ENCODE results near the gene FPGS.

Gene FPGS

DNA sequence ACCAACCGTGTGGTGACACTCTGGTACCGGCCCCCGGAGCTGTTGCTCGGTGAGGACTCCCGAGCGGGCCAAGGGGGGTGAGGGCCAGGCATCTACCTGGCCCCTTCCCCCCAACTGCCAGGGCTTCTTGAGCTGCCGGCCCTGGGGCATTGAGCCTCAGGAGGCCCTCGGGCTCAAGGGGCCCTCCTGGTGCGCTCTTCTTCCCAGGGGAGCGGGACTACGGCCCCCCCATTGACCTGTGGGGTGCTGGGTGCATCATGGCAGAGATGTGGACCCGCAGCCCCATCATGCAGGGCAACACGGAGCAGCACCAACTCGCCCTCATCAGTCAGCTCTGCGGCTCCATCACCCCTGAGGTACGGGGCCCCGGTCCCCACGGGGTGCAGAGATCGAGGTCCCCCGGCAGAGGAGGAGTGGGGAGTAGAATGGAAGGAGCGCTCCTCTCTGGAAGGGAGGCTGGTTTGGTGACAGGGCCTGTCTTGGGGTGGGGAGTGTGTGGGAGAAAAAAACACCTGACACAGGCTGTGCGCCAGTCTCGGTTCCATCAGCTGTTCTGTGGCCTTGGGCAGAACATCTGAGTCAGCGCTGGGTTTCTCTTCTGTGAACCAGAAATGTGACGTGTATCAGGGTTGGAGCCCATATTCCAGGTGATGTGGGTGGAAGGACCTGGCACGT lies 14.2 kb upstream of the FPGS start:
- DNase-seq (ENCODE audit: low read depth in 2 of 2): no peak

DNA sequence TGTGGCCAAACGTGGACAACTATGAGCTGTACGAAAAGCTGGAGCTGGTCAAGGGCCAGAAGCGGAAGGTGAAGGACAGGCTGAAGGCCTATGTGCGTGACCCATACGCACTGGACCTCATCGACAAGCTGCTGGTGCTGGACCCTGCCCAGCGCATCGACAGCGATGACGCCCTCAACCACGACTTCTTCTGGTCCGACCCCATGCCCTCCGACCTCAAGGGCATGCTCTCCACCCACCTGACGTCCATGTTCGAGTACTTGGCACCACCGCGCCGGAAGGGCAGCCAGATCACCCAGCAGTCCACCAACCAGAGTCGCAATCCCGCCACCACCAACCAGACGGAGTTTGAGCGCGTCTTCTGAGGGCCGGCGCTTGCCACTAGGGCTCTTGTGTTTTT lies 13.5 kb upstream of the FPGS start:
- no peak for DNase-seq (ENCODE audit: low read depth in 2 of 2)

- DNase-seq (ENCODE audit: low read depth in 2 of 2): no peak
These were observed 12.4 kb upstream of the FPGS start for GRCh38 chr9:127790094-127790855.

GRCh38 chr9:127791085-127791484 lies 11.6 kb upstream of the FPGS start:
- no peak for DNase-seq (ENCODE audit: low read depth in 2 of 2)

GRCh38 chr9:127792417-127793031 lies 10.2 kb upstream of the FPGS start:
- no peak for DNase-seq (ENCODE audit: low read depth in 2 of 2)

- no peak for DNase-seq (ENCODE audit: low read depth in 2 of 2)
These were observed 9.5 kb upstream of the FPGS start for GRCh38 chr9:127793093-127793708.

GRCh38 chr9:127794001-127794791 lies 8.5 kb upstream of the FPGS start:
- DNase-seq (ENCODE audit: low read depth in 2 of 2): no peak

DNA sequence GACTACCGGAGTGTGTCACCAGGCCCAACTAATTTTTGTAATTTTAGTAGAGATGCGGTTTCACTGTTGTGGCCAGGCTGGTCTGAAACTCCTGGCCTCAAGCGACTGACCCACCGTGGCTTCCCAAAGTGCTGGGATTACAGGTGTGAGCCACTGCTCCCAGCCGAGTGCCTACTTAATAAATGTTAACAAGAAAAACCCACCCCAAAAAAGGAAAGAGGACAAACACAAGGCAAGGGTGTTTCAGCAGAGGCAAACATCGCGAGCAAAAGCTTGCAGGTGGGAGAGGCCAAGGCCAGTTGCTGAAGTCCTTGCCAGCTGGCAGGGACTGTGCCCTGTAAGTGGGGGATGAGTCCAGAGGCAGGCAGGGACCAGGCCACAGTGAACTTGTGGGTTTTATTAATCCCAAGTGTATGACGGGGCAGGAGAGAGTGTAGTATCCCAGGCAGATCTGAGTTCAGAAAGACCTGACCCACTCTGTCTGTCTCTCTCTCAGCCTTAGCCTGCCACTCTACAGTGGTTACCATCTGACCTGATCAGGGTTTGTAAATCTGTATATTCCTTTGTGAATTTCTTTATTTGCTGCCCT lies 6.4 kb upstream of the FPGS start:
- no peak for DNase-seq (ENCODE audit: low read depth in 2 of 2)

GRCh38 chr9:127796852-127797370 lies 5.8 kb upstream of the FPGS start:
- no peak for DNase-seq (ENCODE audit: low read depth in 2 of 2)

GRCh38 chr9:127801955-127802575 lies 617 bp upstream of the FPGS start:
- DNase-seq (ENCODE audit: low read depth in 2 of 2): no peak

GRCh38 chr9:127803507-127804352 lies 1.0 kb downstream of the FPGS start:
- DNase-seq (ENCODE audit: low read depth in 2 of 2): no peak

DNA sequence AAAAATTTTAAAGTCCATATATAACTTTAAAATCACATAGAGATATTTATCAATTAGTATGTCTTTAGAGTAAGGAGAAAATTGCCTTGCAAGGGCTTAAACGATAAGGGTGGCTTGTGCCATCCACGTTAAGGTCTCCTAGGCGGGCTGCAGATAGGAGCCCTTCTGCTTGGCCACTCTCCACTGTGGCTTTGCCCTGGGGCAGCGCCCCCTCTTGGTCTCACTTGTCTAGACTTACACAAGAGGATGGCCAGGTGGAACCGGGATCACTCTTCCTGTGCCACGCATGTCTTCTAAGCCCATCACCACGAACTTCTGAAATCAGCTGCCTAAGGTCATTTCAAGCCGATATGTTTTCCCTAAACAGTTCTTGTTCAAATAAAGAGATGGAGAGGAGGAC lies 2.9 kb downstream of the FPGS start:
- DNase-seq (ENCODE audit: low read depth in 2 of 2): no peak

DNA sequence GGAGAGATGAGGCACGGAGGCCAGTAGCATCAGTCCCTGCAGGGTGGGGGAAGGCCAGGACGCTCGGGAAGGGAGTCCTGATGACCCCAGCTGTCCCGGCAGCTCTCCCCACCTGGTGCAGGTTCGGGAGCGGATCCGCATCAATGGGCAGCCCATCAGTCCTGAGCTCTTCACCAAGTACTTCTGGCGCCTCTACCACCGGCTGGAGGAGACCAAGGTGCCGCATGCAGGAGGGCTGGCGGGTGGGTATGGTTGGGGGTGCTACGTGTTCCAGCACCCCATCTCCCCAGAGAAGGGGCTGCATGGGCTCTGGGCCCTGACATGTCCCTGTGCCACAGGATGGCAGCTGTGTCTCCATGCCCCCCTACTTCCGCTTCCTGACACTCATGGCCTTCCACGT lies 4.2 kb downstream of the FPGS start:
- no peak for DNase-seq (ENCODE audit: low read depth in 2 of 2)

GRCh38 chr9:127808347-127809001 lies 5.8 kb downstream of the FPGS start:
- no peak for DNase-seq (ENCODE audit: low read depth in 2 of 2)

DNA sequence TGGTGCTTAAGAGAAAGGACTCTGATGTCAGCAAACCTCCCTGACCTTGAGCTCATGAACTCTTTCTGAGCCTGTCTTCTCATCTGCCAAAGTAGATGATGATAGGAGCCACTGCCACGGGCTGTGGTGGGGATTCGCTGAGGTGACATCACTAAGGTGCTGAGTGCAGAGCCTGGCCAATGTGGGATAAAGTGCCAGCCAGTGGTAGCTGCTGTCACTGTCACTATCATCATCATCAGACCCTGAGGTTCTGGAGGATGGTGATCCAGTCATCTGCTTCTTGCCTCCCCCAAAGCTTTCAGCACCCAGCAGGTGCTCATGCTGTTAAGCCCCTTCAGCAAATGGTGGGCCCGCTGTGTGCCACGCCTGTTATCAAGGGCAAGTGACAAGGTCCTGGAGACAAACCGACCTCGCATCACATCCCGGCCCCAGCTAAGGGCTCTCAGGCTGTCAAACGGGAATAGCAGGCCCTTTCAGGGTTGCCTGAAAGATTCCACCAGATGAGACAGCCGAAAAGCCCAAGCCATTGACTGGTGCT lies 6.4 kb downstream of the FPGS start:
- no peak for DNase-seq (ENCODE audit: low read depth in 2 of 2)

DNA sequence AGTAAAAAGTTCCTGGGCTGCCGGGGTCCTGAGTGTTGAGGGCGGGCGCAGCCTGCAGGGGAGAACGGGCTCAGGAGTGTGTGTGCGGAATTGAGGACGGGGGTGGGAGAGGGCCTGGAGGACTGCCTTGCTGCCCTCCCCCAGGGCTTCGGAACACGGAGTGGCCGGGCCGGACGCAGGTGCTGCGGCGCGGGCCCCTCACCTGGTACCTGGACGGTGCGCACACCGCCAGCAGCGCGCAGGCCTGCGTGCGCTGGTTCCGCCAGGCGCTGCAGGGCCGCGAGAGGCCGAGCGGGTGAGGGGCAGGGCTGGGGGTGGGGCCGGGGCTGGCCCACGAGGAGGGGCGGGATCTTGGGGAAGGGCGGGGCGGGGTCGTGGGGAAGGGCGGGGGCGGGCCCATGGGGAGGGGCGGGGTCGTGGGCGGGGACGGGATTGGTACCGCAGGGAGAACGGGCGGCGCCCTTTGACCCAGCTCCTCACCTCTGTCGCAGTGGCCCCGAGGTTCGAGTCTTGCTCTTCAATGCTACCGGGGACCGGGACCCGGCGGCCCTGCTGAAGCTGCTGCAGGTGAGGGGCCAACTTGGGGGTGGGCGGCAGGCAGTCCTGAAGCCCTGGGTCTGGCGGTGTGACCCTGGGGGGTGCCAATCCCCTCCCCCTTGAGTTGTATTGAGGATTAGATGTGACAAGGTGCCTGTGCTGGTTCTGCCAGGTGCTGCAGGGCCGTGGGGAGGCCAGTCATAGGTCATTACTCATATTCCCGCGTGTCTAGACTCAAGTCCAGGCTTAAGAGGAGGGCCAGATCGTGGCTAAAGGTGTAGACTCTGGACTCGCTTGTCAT lies 7.1 kb downstream of the FPGS start:
- DNase-seq (ENCODE audit: low read depth in 2 of 2): no peak

DNA sequence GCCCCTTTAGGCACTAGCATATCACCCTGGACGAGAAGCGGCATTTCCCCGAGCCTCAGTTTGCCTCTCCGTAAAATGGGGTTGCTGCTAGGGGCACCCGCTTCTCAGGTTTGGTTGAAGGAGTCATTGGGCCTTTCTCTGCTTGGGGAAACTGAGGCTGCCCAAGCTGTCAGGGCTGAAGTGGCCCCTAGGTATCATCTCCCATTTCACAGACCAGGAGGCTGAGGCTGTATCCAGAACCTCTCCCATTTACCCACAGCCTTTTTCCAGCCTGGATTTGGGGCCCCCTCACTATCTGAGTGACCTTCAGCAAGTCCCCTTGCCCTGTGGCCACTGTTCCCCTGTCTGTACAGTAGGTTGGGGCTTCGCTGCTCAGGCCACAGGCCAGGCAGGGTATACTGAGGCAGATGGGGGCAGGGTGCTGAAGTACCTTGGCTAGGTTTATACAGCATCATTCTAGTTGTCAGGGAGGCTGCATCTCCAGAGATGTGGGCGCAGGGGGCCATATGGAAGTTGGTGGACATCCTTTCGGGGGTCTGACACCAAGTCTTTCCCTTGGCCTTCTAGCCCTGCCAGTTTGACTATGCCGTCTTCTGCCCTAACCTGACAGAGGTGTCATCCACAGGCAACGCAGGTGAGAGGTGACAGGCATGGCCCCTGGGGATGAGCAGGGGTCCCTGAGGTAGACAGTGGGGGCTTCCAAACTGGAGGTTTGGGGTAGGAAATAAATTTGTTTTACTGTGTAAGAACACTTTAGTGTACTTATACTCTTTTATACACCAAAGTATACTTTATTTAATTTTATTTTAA lies 7.9 kb downstream of the FPGS start:
- no peak for DNase-seq (ENCODE audit: low read depth in 2 of 2)

Data from fibroblast of skin of left quadriceps (primary cell).